ENCODE results near the gene NAA35.

DNA sequence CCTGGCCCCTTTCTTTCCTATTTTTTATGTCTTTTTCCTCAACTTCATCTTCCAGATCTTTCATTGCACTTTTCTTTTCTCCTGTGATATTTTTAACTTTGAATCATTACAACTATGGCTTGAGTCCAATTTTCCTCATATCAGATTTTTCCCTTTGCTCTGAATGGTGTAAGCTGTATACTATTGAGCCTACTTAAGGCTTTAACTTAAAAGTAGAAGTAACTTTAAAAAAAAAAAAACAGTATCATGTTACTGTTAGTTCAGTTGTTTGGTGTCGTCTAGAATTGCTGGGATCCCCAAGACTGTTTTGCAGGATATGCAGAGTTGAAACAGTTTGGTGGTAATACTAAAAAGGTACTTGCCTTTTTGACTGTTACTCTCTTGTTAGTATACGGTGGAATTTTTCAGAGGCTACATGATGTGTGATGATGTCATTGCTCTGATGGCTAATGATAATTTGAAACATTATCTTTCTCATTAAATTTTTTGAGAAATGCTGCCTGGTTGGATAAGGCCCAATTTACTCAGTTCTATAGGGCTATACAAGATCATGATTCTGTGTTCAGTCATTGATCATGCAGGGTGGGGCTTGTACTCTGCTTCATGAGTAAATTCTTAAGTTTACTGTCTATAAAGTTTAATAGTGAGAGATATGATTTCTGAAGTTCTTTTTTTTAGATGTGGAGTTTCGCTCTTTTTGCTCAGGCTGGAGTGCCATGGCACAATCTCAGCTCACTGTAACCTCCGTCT, 8.8 kb downstream of the NAA35 start:
- no peak for TF ChIP-seq ZFP30 (CRISPR knock-in tag; IDR thresholded peaks at IDR 0.05)
- TF ChIP-seq ARNTL (CRISPR knock-in tag; IDR thresholded peaks at IDR 0.05; ENCODE audit: borderline replicate concordance, low read depth): no peak
- TF ChIP-seq, protein P1, sequence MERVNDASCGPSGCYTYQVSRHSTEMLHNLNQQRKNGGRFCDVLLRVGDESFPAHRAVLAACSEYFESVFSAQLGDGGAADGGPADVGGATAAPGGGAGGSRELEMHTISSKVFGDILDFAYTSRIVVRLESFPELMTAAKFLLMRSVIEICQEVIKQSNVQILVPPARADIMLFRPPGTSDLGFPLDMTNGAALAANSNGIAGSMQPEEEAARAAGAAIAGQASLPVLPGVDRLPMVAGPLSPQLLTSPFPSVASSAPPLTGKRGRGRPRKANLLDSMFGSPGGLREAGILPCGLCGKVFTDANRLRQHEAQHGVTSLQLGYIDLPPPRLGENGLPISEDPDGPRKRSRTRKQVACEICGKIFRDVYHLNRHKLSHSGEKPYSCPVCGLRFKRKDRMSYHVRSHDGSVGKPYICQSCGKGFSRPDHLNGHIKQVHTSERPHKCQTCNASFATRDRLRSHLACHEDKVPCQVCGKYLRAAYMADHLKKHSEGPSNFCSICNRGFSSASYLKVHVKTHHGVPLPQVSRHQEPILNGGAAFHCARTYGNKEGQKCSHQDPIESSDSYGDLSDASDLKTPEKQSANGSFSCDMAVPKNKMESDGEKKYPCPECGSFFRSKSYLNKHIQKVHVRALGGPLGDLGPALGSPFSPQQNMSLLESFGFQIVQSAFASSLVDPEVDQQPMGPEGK (CRISPR knock-in tag; IDR thresholded peaks at IDR 0.05; ENCODE audit: borderline replicate concordance): no peak
- TF ChIP-seq OSR1 (CRISPR knock-in tag; IDR thresholded peaks at IDR 0.05): no peak
- no peak for TF ChIP-seq TCF4 (CRISPR knock-in tag; IDR thresholded peaks at IDR 0.05; ENCODE audit: borderline replicate concordance)
- no peak for TF ChIP-seq ZFP3 (CRISPR knock-in tag; IDR thresholded peaks at IDR 0.05)
- TF ChIP-seq RARB (CRISPR knock-in tag; IDR thresholded peaks at IDR 0.05): no peak
